Endothelial cell of umbilical vein (primary cell): ENCODE results near the gene CPT2. TPM values are rescaled to one million over a fixed set of nuclear protein-coding genes. Genes with fewer than 3 reads are reported as not detected.

Experiments used
- BruUV-seq: library from RNA; stranded (reverse); fragments of 400-500 nt; replicated peaks from 2 replicates; lab custom pipeline; 2021; lab: Mats Ljungman, UMichigan
- CTCF ChIA-PET: fragments of 300-600, 350-600 bp; sonication (Branson Sonifier 250); formaldehyde crosslinking; loops from one replicate; lab custom pipeline; 2021; ENCODE audit warnings: antibody characterized with exemption, inconsistent platforms; lab: Charles Lee
- POLR2A ChIA-PET: fragments of 300-600, 350-600 bp; sonication (Branson Sonifier 250); formaldehyde crosslinking; loops from one replicate; lab custom pipeline; 2021; ENCODE audit warnings: antibody characterized with exemption, inconsistent platforms; lab: Charles Lee
- DNase-seq: peaks from one replicate; pipeline ENCODE4 v3.0.0-alpha.2; 2011; ENCODE audit warnings: low read depth, low spot score
- FAIRE-seq: peaks from 2 replicates; lab custom pipeline; 2011; peaks lifted over from hg19 to GRCh38; lab: Jason Lieb, UNC
- H2AFZ ChIP-seq: 2 replicates; pipeline ENCODE4 v1.6.0; 2012; ENCODE audit warnings: low read depth, low read length, control low read depth, inconsistent platforms
- H3K27ac ChIP-seq: 2 replicates; pipeline ENCODE4 v1.5.1; 2011; ENCODE audit warnings: low read depth, mild to moderate bottlenecking, control low read depth, low read length, moderate library complexity; ENCODE audit not compliant: insufficient read depth
- H3K27me3 ChIP-seq, 2 experiments: 2 replicates each; pipeline versions ENCODE4 v1.6.0 to v1.6.1; 2011; ENCODE audit warnings: low read length in 2 of 2, mixed read lengths in 1 of 2; ENCODE audit not compliant: control insufficient read depth in 2 of 2, insufficient read depth in 2 of 2
- H3K36me3 ChIP-seq, 2 experiments: 2 replicates in 1 of 2; 3 replicates in 1 of 2; pipeline ENCODE4 v1.5.1; 2011; ENCODE audit warnings: low read length in 2 of 2, mild to moderate bottlenecking in 1 of 2, moderate library complexity in 1 of 2; ENCODE audit not compliant: control insufficient read depth in 2 of 2, insufficient read depth in 2 of 2; ENCODE audit errors: extremely low read depth in 1 of 2
- H3K4me1 ChIP-seq: 3 replicates; pipeline ENCODE4 v1.5.1; 2011; ENCODE audit warnings: mild to moderate bottlenecking, low read length; ENCODE audit not compliant: control insufficient read depth, insufficient read depth; ENCODE audit errors: extremely low read depth
- H3K4me2 ChIP-seq: 2 replicates; pipeline ENCODE4 v1.6.1; 2011; ENCODE audit warnings: low read length, control low read depth, mixed read lengths; ENCODE audit not compliant: insufficient read depth
- H3K4me3 ChIP-seq, 3 experiments: fragments of 200-600 bp in 1 of 3; sonication (generic), shearing (Covaris generic) in 1 of 3; replicated peaks in 1 of 3; 2 replicates each; pipeline ENCODE4 v1.5.1; 2011 to 2016; ENCODE audit warnings: control low read depth in 3 of 3, low read length in 3 of 3, mild to moderate bottlenecking in 2 of 3, inconsistent platforms in 1 of 3, low read depth in 1 of 3, moderate library complexity in 1 of 3; ENCODE audit not compliant: insufficient read depth in 1 of 3
- H3K79me2 ChIP-seq: 2 replicates; pipeline ENCODE4 v1.6.0; 2012; ENCODE audit warnings: low read length, inconsistent platforms; ENCODE audit not compliant: control insufficient read depth, insufficient read depth
- H3K9ac ChIP-seq: replicated peaks from 2 replicates; pipeline ENCODE3; 2011; ENCODE audit warnings: low read length, control low read depth; ENCODE audit not compliant: insufficient read depth; ENCODE audit errors: extremely low read depth
- H3K9me1 ChIP-seq: replicated peaks from 3 replicates; pipeline ENCODE4 v1.6.0; 2011; ENCODE audit warnings: mild to moderate bottlenecking, low read length; ENCODE audit not compliant: control insufficient read depth, insufficient read depth; ENCODE audit errors: extremely low read depth
- H3K9me3 ChIP-seq: replicated peaks from 2 replicates; pipeline ENCODE4 v1.5.1; 2012; ENCODE audit warnings: low read length, inconsistent platforms; ENCODE audit not compliant: control insufficient read depth, insufficient read depth
- H4K20me1 ChIP-seq: replicated peaks from 2 replicates; pipeline ENCODE3; 2011; ENCODE audit warnings: mild to moderate bottlenecking, low read length; ENCODE audit not compliant: control insufficient read depth, insufficient read depth; ENCODE audit errors: extremely low read depth
- CTCF ChIP-seq, 2 donors: IDR thresholded peaks; 1 replicate in 1 of 2; 2 replicates in 1 of 2; pipeline ENCODE4 v1.5.1; 2011; ENCODE audit warnings: low read length in 2 of 2, mild to moderate bottlenecking in 2 of 2, moderate library complexity in 2 of 2, control low read depth in 1 of 2, inconsistent platforms in 1 of 2, low read depth in 1 of 2; ENCODE audit not compliant: insufficient read depth in 1 of 2; ENCODE audit errors: extremely low read depth in 1 of 2
- EZH2 ChIP-seq: IDR thresholded peaks from 2 replicates; pipeline ENCODE4 v1.6.1; 2012; ENCODE audit warnings: borderline replicate concordance, low read depth, mild to moderate bottlenecking, moderate library complexity, low read length, inconsistent platforms; ENCODE audit not compliant: severe bottlenecking
- FOS ChIP-seq: IDR thresholded peaks from 2 replicates; pipeline ENCODE4 v1.6.1; 2011; ENCODE audit warnings: mild to moderate bottlenecking, low read length, moderate library complexity, borderline replicate concordance; ENCODE audit not compliant: insufficient read depth
- GATA2 ChIP-seq: IDR thresholded peaks from 2 replicates; pipeline ENCODE4 v1.7.0; 2011; ENCODE audit warnings: low read depth, mild to moderate bottlenecking, moderate library complexity, mixed read lengths, low read length; ENCODE audit not compliant: insufficient read length, insufficient read depth
- JUN ChIP-seq: IDR thresholded peaks from 2 replicates; pipeline ENCODE4 v1.6.1; 2011; ENCODE audit warnings: borderline replicate concordance, low read depth; ENCODE audit not compliant: insufficient read length, insufficient read depth
- MAX ChIP-seq: IDR thresholded peaks from 2 replicates; pipeline ENCODE4 v1.6.1; 2011; ENCODE audit not compliant: insufficient read depth, insufficient read length
- MYC ChIP-seq: IDR thresholded peaks from one replicate; pipeline ENCODE4 v1.6.1; 2011; ENCODE audit warnings: mild to moderate bottlenecking, low read depth, low read length
- POLR2A ChIP-seq: IDR thresholded peaks from 2 replicates; pipeline ENCODE4 v1.6.1; 2012; ENCODE audit warnings: low read depth, mild to moderate bottlenecking, control low read depth, low read length
- POLR2AphosphoS5 ChIP-seq: IDR thresholded peaks from 2 replicates; pipeline ENCODE4 v1.6.1; 2012; ENCODE audit warnings: low read depth, mild to moderate bottlenecking, control low read depth, low read length, moderate library complexity; ENCODE audit not compliant: insufficient read depth
- dilution Hi-C: fragments of 300-500 bp; cut with MboI; formaldehyde crosslinking; loops from one replicate; pipeline ENCODE4 v1.15.0; 2019; ENCODE audit warnings: low sequenced_read_pairs; ENCODE audit not compliant: extremely low pct_ligation_motif_present
- intact Hi-C: fragments of 100-400 bp; cut with micrococcal nuclease; formaldehyde crosslinking; loops from one replicate; pipeline ENCODE4 v1.10.0; 2022
- polyA plus RNA-seq, 4 experiments: library from polyadenylated mRNA; depleted of rRNA in 3 of 4; stranded (reverse) in 3 of 4; unstranded in 1 of 4; fragments of >200 nt; gene quantifications; 2 replicates each; pipeline versions ENCODE4 v1.2.1 to v1.2.3, GENCODE V29; 2011 to 2012; ENCODE audit warnings: missing spikeins in 1 of 4
- total RNA-seq: library from RNA; stranded (reverse); gene quantifications from 2 replicates; pipeline ENCODE4 v1.2.3, GENCODE V29; 2021

CPT2 gene
- total and polyA plus RNA-seq, 2 donors (not counting 3 experiments of a cell fraction or from before 2014, with no cell fraction given) = 10.6 to 11.6 TPM

- dilution Hi-C loops = no loop called here
- FAIRE-seq (no peak), DNase-seq (no peak)
- Histone ChIP-seq H3K9ac (no peak overlapping the region), H3K79me2 (no peaks in the 10 kb centered on the region), H3K27me3 (no peaks in the 10 kb centered on the region), H3K9me3 (no peaks in the 10 kb centered on the region), H4K20me1 (no peaks in the 10 kb centered on the region), H3K27ac (no peak overlapping the region), H2AFZ (no peak overlapping the region), H3K36me3 (peaks cover 0 to 13% of the 10 kb centered on the region in 2 experiments), H3K4me3 (no peak overlapping the region), H3K4me2 (no peak overlapping the region), H3K9me1 (no peaks in the 10 kb centered on the region), H3K4me1 (no peaks in the 10 kb centered on the region)
- TF ChIP-seq MAX = no peak
- no peak for TF ChIP-seq POLR2A
- no peak for TF ChIP-seq POLR2AphosphoS5
- no peak for TF ChIP-seq FOS
- no peak for TF ChIP-seq GATA2
- no peak for TF ChIP-seq JUN
- TF ChIP-seq MYC = no peak
- no peak for TF ChIP-seq CTCF (IDR thresholded peaks at IDR 0.05; ENCODE audit: extremely low read depth in 1 of 2, insufficient read depth in 1 of 2, low read depth in 1 of 2, low read length in 2 of 2)
- TF ChIP-seq EZH2 = no peak
- ChIA-PET POLR2A (no interaction called here), CTCF (no interaction called here)
- intact Hi-C loops = no loop called here
- BruUV-seq = no TSS peak
Measured at GRCh38 chr1:53249706-53250105, 53.1 kb downstream of the CPT2 start.
